NCI-H2196 treated with DMSO at 0.1 percent for 48 hours (cell line): Measurements from ENCODE around the gene CYP27B1.

Experiments
- DNase-seq: peaks from one replicate; lab custom pipeline; 2025; ENCODE audit not compliant: unreplicated experiment; lab: John Stamatoyannopoulos, UW

CYP27B1 gene

GRCh38 chr12:57767305-57767698, 424 bp upstream of the CYP27B1 start:
- DNase-seq: no peak

- DNase-seq: no peak
Measured at GRCh38 chr12:57765698-57766463, 997 bp downstream of the CYP27B1 start.

- DNase-seq: no peak
Measured at GRCh38 chr12:57765003-57765697, 1.7 kb downstream of the CYP27B1 start.

- DNase-seq: no peak
Measured at GRCh38 chr12:57764662-57765002, 2.2 kb downstream of the CYP27B1 start.

GRCh38 chr12:57763881-57764661, 2.8 kb downstream of the CYP27B1 start:
- no peak for DNase-seq

GRCh38 chr12:57762463-57762862, 4.4 kb downstream of the CYP27B1 start:
- no peak for DNase-seq

- DNase-seq: no peak
Measured at GRCh38 chr12:57761391-57761998, 5.4 kb downstream of the CYP27B1 start.

- no peak for DNase-seq
Measured at GRCh38 chr12:57760347-57760982, 6.4 kb downstream of the CYP27B1 start.

- DNase-seq: peak; percentile 40
Measured at GRCh38 chr12:57759360-57759980, 7.4 kb downstream of the CYP27B1 start.

GRCh38 chr12:57758552-57759359, 8.1 kb downstream of the CYP27B1 start:
- no peak for DNase-seq

GRCh38 chr12:57757771-57758170, 9.1 kb downstream of the CYP27B1 start:
- no peak for DNase-seq

- no peak for DNase-seq
Measured at GRCh38 chr12:57756406-57757341, 10.2 kb downstream of the CYP27B1 start.

GRCh38 chr12:57755454-57756372, 11.2 kb downstream of the CYP27B1 start:
- no peak for DNase-seq

GRCh38 chr12:57755194-57755453, 11.8 kb downstream of the CYP27B1 start:
- DNase-seq: no peak

GRCh38 chr12:57754411-57755193, 12.3 kb downstream of the CYP27B1 start, which contains the start of gene MARCHF9:
Gene MARCHF9 (plus strand): TSS chr12:57755103. CDS start chr12:57755529, 426 bp downstream.
- peak; percentile 85 for DNase-seq

- DNase-seq: no peak
Measured at GRCh38 chr12:57753756-57754337, 13.0 kb downstream of the CYP27B1 start.

GRCh38 chr12:57752668-57753000, 14.2 kb downstream of the CYP27B1 start:
- no peak for DNase-seq
